HG03039 (cell line): ENCODE data around the gene ANKRD52.
"Not testable (repeated sequence)": the region's sequence is repeated elsewhere in the genome, so short reads cannot be mapped to it uniquely, and the experiment has no call there.

Experiments
- ATAC-seq: cut with Tn5 transposase; IDR thresholded peaks from one replicate; pipeline ENCODE4 v1.9.1; 2021; ENCODE audit warnings: mild to moderate bottlenecking, moderate library complexity; ENCODE audit not compliant: unreplicated experiment

The ANKRD52 gene

DNA sequence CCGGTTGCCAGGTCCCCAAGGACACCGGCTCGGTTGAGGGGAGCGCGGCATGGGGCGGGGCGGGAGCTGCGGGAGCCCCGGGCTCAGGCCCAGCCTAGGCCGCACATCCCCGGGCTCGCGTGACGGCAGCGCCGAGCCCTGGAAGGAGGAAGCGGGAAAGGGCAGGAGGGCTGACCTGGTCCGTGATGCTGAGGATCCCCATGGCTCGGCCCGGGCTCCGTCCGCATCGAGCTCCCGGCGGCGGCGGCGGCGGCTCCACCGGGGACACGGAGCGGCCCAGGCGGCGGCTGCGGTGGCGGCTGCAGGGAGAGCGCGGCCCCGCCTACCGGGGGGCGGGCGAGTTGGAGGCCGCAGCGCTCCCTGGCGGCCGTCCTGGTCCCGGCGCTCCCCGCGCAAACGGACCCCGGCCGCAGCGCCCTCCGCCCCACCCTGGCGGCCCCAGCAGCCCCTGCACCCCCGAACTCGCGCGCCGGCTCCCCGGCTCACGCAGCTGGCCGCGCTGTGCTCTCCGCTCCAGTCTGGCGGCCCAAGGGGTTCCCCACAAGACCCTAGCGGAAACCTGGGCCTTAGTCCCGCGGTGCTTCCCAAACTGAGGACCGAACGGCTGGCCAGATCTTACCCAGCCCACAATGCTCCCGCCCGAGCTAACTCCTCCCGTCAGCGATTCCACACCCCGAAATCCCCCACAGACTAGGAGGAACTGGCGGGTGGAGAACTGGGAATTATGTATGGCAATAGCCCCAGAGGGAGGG is at the start of gene ANKRD52:
Gene ANKRD52, minus strand, starts transcription at position 317 of the 752 bp plus-strand sequence. Its CDS starts 115 bp downstream, at position 202.
- ATAC-seq: peak; percentile 73

DNA sequence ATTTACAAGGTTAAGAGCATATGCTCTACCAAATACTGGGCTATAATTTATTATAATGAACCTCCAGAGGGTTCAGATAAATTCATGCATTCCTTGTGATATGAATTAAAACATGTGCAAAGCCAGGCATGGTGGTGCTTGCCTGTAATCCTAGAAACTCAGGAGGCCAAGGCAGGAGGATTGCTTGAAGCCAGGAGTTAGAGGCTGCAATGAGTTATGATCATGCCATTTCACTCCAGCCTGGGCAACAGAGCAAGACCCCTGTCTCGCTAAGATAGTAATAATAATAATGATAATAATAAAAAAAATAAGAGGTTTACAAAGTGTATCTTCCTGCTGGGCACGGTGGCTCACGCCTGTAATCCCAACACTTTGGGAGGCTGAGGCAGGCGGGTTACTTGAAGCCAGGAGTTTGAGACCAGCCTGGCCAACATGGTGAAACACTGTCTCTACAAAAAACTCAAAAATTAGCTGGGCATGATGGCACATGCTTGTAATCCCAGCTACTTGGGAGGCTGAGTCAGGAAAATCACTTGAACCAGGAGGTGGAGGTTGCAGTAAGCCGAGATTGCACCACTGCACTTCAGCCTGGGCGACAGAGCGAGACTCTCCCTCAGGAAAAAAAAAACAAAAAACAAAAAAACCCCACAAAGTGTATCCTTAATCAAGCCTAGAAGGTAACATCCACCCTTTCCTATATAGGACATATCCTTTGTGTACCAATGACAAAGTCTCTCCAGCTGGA is 49.2 kb upstream of the ANKRD52 start:
- ATAC-seq: no peak

DNA sequence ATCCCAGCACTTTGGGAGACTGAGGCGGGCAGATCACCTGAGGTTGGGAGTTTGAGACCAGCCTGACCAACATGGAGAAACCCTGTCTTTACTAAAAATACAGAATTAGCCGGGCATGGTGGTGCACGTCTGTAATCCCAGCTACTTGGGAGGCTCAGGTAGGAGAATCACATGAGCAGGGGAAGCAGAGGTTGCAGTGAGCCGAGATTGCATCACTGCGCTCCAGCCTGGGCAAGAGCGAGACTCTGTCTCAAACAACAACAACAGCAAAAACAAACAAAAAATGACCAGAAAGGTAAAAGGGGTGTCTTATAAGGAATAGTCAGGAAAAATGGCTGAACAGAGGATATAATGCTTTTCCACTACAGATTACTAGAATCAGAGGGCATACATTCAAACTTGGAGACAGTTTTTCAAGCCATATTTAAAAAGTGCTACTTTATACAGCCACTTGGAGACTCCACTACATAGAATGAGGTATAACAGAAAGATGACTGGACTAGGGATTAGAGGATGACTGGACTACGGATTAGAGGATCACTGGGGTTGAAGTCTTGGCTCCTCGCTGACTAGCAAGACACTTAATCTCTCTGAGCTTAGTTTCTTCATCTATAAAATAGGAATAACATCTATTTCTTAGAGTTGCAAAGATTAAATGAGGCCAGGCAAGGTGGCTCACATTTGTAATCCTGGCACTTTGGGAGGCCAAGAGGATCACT is 46.8 kb upstream of the ANKRD52 start:
- no peak for ATAC-seq

DNA sequence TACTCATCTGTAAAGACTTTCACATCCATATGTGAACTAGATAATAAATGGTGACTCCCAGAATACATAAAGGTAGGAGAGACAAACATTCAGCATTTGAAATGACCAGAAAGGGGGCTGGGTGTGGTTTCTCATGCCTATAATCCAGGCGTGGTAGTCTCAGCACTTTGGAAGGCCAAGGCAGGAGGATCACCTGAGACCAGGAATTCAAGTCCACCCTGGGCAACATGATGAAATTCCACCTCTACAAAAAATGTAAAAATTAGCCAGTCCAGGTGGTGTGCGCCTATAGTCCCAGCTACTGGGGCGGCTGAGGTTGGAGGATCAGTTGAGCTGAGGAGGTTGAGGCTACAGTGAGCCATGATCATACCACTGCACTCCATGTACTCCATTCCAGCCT is 46.1 kb upstream of the ANKRD52 start:
- no peak for ATAC-seq

DNA sequence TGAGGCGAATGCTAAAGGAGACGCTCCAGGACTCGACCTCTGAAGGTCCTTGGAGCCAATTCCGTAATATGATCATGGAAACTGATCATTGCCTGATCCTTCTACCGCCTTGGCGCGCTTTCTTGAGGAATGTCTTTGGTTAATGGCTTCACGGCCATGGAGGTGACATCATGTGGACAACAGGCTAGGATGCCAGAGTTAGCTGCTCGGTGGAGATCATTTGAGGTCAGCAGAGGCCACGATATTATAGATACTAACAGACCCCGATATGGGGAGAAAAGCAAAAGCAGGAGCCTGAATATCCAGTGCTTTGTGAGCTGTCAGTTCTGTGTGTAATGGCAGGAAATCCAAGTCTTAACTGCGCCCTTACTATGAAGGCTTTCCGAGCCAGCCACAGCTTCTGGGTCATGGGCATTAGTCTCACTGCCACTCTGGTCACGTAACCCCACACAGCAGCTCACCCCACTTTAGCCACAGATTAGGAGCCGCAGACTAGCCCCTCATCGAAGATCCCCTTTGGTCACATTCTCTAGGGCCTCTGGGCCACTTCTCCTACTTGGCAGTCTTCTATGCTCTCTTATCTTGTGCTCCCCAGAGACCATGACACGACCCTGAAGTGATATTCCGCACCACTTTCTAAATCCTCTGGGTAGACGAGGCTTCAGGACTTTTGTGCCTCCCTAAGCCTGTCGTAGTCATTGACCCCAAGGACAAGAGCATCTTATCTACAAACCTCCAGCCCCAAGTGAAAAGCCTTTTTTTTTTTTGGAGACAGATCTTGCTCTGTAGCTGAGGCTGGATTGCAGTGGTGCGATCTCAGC is 42.7 kb upstream of the ANKRD52 start:
- ATAC-seq: no peak

DNA sequence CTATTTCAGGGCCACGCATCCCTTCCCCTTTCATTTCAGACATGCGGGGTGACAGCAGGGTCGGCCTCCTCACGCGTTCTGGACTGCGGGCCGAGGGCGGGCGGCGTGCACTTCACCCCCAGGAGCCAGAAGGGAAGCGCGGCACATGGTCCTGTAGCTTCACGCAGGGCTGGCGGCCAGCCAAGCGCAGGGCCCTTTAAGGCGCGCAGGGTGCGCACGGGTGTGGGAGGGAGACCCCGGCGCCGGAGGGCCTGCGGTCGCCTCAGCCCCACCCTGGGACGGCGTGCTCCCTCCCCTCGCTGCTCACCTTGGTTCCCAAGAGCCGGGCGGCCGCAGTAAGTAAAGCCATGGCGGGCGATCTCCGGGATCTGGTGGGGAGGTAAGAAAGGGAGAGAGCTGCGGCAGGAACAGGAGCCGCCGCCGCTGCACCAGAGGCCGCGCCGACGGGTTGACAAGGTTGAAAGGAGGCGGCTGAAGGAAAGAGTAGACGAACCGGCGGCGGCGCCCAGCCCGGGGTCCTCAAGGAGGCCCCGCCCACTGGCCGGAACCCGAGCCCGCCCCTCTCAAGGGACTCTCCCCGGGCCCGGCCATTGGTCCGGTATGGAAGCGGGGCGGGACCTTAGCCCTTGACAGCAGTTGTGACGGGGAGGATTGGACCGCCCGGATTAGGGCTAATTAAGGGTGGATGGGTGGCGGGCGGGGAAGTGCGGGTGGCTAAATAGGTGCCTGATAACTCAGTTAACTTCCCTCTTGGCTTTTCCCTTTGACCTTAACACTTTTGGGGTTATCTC is 41.9 kb upstream of the ANKRD52 start, which contains the start of gene CS:
Gene CS, minus strand, starts transcription at position 478 of the 791 bp plus-strand sequence. Its CDS starts 129 bp downstream, at position 349.
- peak; percentile 94 for ATAC-seq

DNA sequence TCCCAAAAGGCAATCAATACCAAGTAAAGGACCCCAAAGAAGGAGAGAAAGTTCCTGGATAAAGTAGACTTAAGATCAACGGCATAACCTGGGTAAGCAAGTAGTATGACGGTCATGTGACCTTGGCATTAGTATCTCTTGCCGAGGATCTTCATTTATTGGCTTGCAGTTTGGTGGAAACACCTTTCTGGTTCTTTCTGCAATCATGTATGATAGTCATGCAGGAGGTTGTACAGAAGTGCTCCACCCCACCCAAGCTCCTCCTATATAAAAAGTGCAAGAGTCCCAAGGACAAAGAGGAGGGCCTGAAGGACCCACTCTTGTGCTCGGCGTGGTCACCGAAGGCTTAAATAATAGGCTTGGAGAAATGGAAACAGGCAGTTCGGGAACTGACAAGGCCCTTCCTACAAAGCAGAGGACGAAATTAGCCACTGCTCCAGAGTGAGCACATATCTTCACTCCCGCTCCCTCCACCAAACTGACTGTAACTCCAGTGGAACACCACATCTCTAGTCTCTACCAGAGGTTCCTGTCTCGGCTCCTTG is 41.2 kb upstream of the ANKRD52 start:
- ATAC-seq: peak; percentile 2

DNA sequence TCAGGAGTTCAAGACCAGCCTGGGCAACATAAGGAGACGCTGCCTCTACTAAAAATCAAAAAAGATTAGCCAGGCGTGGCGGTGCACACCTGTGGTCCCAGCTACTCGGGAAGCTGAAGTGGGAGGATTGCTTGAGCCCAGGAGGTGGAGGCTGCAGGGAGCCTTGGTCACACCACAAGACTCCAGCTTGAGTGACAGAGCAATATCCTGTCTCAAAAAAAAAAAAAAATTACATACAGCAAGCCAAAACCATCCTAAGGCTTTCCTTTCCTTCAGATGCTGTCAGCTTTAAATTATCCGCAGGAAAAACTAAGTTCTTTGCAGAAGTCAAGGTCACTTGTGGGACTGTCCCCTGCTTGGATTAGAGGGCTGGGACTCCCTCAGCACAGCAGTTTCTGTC is 40.6 kb upstream of the ANKRD52 start:
- no peak for ATAC-seq

DNA sequence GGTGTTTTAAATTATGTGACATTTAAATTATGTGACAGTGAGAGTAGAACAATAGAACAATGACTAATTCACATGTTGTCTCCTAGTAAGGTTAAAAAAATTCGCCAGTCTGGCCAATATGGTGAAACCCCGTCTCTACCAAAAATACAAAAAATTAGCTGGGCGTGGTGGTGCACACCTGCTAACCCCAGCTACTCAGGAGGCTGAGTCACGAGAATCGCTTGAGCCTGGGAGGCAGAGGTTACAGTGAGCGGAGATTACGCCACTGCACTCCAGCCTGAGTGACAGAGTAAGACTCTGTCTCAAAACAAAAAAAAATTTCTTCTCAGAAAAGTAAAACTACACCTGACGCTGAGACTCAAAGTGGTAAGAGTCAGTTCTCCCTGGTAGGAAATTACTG is 39.2 kb upstream of the ANKRD52 start:
- no peak for ATAC-seq

DNA sequence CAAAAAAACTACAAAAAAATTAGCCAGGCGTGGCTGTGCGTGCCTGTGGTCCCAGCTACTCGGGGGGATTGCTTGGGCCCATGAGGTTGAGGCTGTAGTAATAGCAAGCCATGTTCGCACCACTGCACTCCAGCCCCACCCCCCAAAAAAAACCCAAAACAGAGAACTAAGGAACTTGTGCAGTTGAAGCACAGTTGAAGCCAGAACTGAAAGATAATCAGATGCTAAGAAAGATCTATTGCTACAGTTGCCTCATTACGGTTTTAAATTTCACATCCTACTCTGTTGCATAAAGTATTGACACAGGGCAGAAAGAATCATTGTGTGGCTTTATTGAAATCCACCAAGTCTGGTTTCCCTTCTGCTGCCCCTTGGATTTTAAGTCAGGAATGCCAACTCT is 38.1 kb upstream of the ANKRD52 start:
- ATAC-seq: no peak

DNA sequence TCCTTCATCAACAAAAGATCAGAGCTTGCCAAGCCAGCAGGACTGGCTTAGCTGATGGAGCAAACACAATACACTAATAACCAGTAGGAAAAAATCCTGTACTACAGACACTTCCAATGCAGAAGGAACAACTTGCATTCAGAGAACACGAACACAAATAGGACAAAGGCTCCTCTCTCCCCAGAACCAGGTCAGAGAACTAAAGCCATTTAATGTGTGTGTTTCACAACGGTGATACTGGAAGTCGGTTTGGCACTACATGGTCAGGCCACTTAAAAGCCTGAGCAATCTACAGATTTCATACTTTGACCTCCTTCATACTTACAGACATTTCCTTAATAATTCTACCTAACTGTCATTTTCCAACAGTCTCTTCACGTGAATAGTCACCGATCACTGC is 35.6 kb upstream of the ANKRD52 start:
- ATAC-seq: no peak

DNA sequence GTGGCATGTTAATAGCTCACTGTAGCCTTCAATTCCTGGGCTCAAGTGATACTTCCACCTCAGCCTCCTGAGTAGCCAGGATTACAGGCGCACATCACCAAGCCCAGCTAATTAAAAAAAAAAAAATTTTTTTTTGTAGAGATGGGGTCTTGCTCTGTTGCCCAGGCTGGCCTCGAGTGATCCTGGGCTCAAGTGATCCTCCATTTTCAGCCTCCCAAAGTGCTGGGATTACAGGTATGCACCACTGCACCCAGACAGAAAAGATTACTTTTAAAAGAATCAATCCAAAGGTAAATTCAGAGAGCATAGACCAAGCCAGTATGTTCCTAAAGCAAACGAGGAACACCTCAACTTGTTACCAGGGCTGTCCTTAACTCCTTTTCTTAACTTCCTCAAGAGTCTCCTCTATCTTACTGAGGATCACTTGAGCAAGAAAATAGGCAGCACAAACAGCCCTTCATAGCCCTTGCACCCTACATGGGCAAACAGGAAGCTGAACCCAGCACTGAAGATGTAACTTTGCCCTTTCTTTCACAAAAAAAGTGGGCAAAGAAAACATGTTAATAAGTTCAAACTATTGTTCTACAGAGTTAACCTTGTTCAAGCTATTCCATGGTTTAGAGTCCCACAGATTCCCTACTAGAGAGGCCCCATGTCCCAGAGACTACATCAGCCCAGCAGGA is 30.7 kb upstream of the ANKRD52 start:
- ATAC-seq: no peak

DNA sequence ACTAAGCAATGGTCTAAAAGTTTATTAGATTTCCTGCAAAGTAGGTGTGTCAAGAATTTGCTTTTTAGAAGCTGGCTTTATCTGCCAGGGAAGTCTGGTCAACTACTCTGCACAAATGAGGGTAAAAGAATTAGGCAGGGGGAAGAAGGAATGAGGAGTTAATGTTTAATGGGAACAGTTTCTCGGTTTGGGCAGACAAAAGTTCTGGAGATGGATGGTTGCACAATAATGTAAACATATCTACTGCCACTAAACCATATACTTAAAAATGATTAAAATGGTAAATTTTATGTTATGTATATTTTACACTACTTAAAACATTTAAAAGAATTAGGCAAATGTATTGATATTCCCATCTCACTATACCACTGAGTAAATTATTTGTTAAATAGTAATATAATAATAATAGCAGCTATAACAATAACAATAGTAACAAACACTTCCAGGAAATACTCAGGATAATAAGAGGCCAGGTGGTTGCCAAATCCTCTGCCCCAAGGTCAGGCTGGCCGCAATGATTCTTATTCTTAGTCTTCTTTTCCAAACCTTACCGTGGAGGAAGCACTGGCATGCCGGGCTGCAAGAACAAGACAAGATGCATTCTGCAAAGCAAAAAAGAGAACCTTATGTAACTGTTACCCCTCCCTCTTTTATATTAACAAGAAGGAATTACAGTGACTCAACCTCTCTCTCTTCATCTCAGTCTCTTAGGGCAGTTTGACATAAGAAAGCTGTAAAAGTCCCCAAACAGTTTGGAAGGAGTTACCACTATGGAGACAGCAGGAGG is 28.1 kb upstream of the ANKRD52 start:
- no peak for ATAC-seq

DNA sequence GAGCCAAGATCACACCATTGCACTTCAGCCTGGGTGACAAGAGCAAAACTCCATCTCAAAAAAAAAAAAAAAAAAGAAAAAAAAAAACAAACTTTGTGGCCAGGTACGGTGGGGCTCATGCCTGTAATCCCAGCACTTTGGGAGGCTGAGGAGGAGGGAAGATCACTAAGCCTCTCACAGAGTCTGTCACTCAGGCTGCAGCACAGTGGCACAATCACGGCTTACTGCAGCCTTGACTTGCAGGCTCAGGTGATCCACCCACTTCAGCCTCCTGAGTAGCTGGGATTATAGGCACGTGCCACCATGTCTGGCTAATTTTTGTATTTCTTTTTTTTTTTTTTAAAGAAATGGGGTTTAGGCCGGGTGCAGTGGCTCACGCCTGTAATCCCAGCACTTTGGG is 26.1 kb upstream of the ANKRD52 start:
- not testable (repeated sequence) for ATAC-seq

DNA sequence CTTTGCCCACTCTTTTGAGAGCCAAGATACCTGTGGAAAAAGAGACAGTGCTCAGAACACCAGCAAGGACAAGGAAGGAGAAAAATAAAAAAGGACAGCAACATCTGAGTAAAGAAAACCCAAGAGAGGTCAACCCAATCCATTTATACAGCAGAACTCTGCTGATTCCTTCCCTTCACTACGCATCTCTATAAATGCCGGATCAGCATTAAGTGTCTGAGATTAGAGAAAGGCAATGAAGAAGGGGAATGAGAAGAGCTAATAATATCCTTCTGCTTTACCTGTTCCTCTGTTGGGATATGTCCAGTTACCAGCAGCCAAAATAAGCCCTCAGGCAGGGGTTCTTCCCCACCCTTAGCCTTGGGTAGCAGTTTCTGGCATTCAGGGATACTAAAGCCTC is 24.4 kb upstream of the ANKRD52 start:
- ATAC-seq: no peak

DNA sequence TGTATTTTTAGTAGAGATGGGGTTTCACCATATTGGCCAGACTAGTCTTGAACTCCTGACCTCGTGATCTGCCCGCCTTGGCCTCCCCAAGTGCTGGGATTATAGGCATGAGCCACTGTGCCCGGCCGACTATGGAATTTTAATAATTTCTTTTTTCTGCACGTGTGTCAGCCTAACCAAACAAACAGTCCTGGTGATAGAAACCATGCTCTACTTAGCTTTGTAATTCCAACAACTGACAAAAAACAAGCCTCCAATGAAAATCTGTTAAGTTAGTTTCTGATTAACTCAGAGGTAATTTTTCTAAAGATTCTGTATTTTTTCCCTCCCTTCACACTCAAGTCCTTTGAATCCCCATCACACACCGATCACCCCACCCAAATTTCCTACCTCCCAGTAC is 23.8 kb upstream of the ANKRD52 start:
- no peak for ATAC-seq

DNA sequence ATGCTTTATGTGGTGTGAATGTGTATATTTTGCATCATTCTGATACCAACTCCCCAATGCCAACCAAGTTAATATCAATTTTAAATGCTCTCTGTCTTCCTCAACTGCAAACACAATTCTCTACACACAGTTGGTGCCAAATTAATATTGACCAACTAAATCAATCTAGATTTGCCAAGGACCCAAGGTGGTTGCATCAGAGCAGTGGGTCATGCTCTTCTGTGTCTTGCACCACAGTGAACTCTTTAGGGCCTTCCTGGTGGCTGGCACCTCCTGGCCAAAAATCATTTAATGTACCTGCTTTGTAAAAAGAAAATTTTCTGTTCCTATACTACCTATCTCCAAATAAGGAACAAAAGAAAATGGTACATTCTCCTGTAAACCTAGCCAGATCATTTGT is 22.7 kb upstream of the ANKRD52 start:
- no peak for ATAC-seq

DNA sequence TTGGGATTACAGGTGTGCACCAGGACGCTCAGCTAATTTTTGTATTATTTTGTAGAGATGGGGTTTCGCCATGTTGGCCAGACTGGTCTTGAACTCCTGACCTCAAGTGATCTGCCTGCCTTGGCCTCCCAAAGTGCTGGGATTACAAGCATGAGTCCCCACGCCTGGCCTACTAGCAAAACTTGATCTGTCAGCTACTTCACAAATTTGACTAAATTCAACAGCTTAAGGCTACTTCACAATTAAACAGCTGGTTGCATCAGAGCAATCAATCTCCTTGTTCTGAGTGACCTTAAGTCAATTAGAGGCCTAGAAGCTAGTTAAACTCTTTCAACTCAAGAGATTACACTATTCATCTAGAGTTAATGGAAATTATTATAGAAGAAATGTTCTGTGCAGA is 20.7 kb upstream of the ANKRD52 start:
- no peak for ATAC-seq
